Heart left ventricle (tissue), 13 donors: ENCODE data around the gene ZNF497.

Experiments
- CTCF ChIP-seq, 12 donors: fragments of 200-600 bp; sonication (generic) in 4 of 12; IDR thresholded peaks; one replicate each; pipeline versions ENCODE4 v1.5.0 to v1.8.0; 2018 to 2022; ENCODE audit warnings: antibody characterized with exemption in 12 of 12, mild to moderate bottlenecking in 5 of 12
- POLR2A ChIP-seq, 2 donors: fragments of 450-650 bp; IDR thresholded peaks; one replicate each; pipeline ENCODE4 v1.6.1; 2017; ENCODE audit warnings: antibody characterized with exemption in 2 of 2, mild to moderate bottlenecking in 2 of 2, moderate library complexity in 2 of 2
- donor health status: ischemic (EF 13 %, LVEDD 7.1; RV severe dilation, severe dysfunction).
- donor health status: DM: no; HTN: yes; CAD: no.
- donor health status: DM: no; HTN: no; CAD: no.
- donor health status: ischemic (EF 25% LVEDD 6.9; RV normal size, moderate dysfunction).
- donor health status: ischemic (EF 25% LVEDD 5.7; RV mildly dilated, moderate dysfunction).
- donor health status: ischemic (EF 35%, LVEDD 5.7; RV mildly dilated, moderate dysfunction).
- donor health status: nonischemic (EF 11% LVEDD 7.7; RV severe dilation, severe dysfunction).
- donor health status: DM: yes; HTN: yes; CAD: no.
- donor health status: PGD.
- donor health status: ischemic (EF 29% LVEDD 5.4; RV normal size, mild dysfunction).
- donor health status: nonischemic (EF 23%, LVEDD 6.1; RV moderate dilation, normal function).

GRCh38 chr19:58332697-58333096, 29.9 kb downstream of the ZNF497 start:
- TF ChIP-seq POLR2A (IDR thresholded peaks at IDR 0.05) (no peak), CTCF (IDR thresholded peaks at IDR 0.05) (no peak)
